Measurements from ENCODE around the gene SEMA5A.
"Not testable (repeated sequence)": the region's sequence is repeated elsewhere in the genome, so short reads cannot be mapped to it uniquely, and the experiment has no call there.

The SEMA5A gene

DNA sequence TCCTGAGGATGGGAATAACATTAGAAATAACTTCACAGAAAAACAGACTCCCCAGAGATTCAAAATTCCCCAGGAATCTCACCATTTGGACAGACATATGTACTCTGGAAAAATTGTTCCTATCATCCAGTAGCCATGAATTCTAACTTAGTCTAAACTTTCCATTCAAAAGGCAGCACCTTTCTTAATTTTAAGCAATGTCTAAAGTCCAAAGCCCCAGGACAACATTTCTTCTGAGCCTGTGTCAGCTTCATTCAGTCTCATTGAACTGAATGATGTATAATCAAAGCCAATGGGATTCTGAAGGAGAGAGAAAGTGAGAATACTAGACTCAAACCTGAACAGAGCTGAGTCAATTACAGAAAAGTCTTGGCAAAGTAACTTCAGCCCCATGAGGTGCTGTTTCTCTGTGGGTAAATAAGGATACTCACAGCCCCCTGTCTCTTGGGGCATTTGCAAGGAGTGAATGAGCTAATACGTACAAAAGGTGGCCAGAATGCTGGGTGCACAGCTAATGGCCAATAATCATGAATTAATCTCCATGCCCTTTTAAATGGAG, 140.6 kb downstream of the SEMA5A start:
- DNase-seq (ENCODE audit: insufficient read length) (no peak), FAIRE-seq (peak; percentile 53)
- no peak for TF ChIP-seq POLR2A (IDR thresholded peaks at IDR 0.05; ENCODE audit: low read depth, low read length)
- no peak for TF ChIP-seq POLR2AphosphoS5 (IDR thresholded peaks at IDR 0.05; ENCODE audit: low read depth, low read length)
- no peak for TF ChIP-seq TAF1 (IDR thresholded peaks at IDR 0.05; ENCODE audit: borderline replicate concordance, low read depth, low read length)

DNA sequence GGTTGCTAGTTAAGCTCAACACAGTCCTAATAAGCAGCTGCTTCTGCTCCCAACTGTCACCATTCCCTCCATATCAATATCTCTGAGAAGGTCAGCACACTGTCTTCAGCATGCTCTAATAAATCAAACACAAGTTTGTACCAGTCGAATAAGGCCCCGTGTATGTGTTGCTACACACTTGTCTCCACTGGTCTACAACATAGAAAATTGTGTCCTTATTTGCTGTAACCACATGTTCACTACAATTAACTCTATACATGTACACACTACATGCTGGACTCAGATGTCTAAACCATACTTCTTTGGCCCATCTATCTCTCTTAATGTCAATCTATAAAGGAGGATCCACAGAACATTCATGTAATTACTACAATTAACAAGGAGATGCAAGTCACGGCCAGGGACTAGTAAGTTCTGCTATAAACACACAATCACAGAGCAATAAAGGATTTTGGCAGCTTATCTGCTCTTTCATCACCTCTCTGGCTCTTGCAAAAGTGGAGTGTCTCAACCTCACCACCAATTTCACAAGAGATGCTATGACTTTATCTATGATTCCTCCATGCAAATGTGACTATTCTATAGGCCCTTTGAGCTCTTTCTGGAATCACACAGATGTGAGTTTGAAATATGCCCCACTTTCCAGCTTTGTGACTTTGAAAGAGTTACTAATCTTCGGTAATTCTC, 143.9 kb downstream of the SEMA5A start:
- no peak for DNase-seq (ENCODE audit: insufficient read length)
- no peak for TF ChIP-seq POLR2A (IDR thresholded peaks at IDR 0.05; ENCODE audit: low read depth, low read length)
- TF ChIP-seq POLR2AphosphoS5 (IDR thresholded peaks at IDR 0.05; ENCODE audit: low read depth, low read length): no peak
- no peak for TF ChIP-seq TAF1 (IDR thresholded peaks at IDR 0.05; ENCODE audit: borderline replicate concordance, low read depth, low read length)
- FAIRE-seq: peak; percentile 30

DNA sequence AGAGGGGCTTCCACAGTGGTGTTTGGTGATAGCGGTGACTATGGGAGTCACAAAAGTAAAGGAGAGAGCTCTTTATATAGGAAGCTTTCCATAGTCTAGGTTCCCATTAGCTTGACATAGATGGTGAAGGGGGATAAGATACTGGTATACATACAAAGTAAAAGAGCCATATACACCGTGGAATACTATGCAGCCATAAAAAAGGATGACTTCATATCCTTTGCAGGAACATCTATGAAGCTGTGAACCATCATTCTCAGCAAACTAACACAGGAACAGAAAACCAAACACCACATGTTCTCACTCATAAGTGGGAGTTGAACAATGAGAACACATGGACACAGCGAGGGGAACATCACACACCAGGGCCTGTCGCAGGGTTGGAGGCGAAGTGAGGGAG, 146.1 kb downstream of the SEMA5A start:
- not testable (repeated sequence) for FAIRE-seq; DNase-seq (ENCODE audit: insufficient read length)

DNA sequence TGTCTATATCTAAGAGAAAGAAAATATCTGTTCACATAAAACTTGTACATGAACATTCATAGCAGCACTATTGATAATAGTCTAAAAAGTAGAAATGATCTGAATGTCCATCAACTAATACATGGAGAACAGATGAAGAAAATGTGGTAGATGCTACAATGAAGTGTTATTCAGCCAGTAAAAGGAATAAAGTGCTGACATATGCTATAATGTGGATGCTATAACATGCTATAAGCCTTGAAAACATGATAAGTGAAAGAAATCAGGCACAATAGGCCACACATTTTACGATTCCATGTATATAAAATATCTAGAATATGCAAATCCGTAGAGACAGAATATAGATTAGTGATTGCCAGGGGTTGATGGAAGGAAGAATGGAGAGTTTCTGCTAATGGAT, 146.8 kb downstream of the SEMA5A start:
- DNase-seq (ENCODE audit: insufficient read length) (no peak), FAIRE-seq (no peak)
- TF ChIP-seq POLR2AphosphoS5 (IDR thresholded peaks at IDR 0.05; ENCODE audit: low read depth, low read length): no peak
- TF ChIP-seq POLR2A (IDR thresholded peaks at IDR 0.05; ENCODE audit: low read depth, low read length): no peak
- TF ChIP-seq TAF1 (IDR thresholded peaks at IDR 0.05; ENCODE audit: borderline replicate concordance, low read depth, low read length): no peak

DNA sequence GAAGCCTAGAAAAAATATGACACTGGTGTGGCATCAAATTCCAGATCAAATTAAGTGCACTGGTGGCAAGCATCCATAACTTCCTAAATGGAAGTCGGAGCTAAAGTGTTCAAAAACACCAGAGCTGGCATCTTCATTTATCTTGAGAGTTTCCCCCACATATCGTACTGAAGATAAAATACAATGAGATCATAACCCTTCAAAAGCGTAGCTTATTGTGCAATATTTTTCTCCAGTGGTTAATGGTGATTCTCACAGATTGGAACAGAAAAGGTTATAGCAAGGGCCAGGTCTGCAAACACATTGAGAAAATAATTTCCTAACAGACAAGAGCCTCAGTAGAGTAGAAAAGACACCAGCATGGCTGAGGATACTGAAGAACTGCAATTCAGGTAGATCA, 147.6 kb downstream of the SEMA5A start:
- DNase-seq (ENCODE audit: insufficient read length): no peak
- FAIRE-seq: no peak
- TF ChIP-seq POLR2A (IDR thresholded peaks at IDR 0.05; ENCODE audit: low read depth, low read length): no peak
- TF ChIP-seq TAF1 (IDR thresholded peaks at IDR 0.05; ENCODE audit: borderline replicate concordance, low read depth, low read length): no peak
- no peak for TF ChIP-seq POLR2AphosphoS5 (IDR thresholded peaks at IDR 0.05; ENCODE audit: low read depth, low read length)

DNA sequence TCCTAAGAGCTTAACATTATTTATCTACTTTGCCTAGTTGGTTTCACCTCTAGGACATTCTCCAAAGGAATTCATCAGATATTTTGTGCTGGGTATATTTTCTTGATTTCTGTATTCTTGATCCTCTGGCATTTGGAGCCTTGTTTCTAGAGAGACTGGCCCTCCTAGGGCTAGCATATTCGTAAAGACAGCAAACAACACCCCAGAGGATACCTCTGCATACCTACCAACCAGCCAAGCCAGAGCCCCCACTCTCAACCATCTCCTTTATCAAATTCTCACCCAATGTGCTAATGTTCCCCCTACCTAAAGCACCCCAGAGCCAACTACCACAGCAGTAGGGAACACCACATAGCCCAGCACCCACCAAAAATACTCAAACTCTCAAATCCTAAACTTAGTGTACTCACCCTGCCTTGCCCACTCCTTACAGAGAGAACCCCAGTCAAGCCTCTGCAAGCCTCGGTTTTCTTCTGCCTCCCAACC, 149.5 kb downstream of the SEMA5A start:
- FAIRE-seq (no peak), DNase-seq (ENCODE audit: insufficient read length) (no peak)
- no peak for TF ChIP-seq POLR2A (IDR thresholded peaks at IDR 0.05; ENCODE audit: low read depth, low read length)
- no peak for TF ChIP-seq POLR2AphosphoS5 (IDR thresholded peaks at IDR 0.05; ENCODE audit: low read depth, low read length)
- TF ChIP-seq TAF1 (IDR thresholded peaks at IDR 0.05; ENCODE audit: borderline replicate concordance, low read depth, low read length): no peak

DNA sequence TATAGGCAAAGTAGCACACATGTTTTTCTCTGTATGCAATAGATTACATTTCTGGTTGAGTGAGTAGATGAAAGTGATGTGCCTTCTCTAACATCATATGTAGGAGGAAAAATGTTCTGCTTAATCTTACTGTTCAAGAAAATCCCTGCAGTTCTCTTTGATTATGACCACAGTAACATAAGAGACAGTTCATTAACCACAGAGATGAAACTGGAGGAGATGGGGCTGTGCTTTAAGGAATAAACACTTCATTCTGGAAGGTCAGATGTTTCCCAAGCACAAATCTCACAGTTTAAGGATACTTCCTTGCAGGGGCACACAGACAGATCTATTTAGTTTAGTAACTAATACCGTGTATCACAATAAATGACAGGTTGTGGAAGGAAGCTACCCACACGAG, 150.2 kb downstream of the SEMA5A start:
- FAIRE-seq (no peak), DNase-seq (ENCODE audit: insufficient read length) (no peak)
- TF ChIP-seq POLR2AphosphoS5 (IDR thresholded peaks at IDR 0.05; ENCODE audit: low read depth, low read length) (no peak), POLR2A (IDR thresholded peaks at IDR 0.05; ENCODE audit: low read depth, low read length) (no peak), TAF1 (IDR thresholded peaks at IDR 0.05; ENCODE audit: borderline replicate concordance, low read depth, low read length) (no peak)

DNA sequence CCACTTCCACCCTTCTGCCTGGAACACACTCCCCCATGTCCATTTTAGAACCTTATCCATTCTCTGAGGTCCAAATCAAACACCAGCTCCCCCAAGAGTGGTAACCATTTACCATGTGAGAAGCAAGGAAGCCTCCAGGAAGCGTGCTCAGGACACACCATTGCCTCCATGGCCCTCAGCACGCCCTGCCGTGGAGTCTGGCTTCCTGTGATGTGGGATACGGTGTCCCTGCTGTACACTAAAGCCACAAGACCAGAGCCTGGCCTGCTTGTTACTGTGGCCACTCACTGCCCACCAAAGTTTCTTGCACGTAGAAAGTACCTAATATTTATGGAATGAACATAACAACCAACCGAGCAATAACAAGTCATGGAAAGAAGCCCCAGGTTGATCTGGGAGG, 151.7 kb downstream of the SEMA5A start:
- TF ChIP-seq POLR2A (IDR thresholded peaks at IDR 0.05; ENCODE audit: low read depth, low read length) (no peak), TAF1 (IDR thresholded peaks at IDR 0.05; ENCODE audit: borderline replicate concordance, low read depth, low read length) (no peak), POLR2AphosphoS5 (IDR thresholded peaks at IDR 0.05; ENCODE audit: low read depth, low read length) (no peak)
- DNase-seq (ENCODE audit: insufficient read length) (no peak), FAIRE-seq (no peak)

DNA sequence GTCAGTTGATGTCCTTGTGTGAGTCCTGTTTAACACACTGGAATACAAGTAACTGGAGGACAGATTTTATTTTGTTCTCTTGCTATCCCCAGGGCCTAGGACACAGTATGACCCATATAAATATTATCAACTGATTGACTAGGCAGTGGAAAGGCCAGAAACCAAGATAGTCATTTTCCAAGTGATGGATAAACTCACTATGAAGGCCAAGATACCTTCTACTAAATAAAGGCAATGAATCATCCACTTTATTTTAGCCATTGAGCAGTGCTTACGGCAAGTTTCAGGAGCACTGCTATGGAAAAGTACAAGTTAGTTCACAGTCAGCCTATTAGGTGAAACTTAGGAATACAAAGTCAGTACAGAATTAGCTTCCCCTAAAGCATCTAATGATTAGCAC, 153.2 kb downstream of the SEMA5A start:
- FAIRE-seq (no peak), DNase-seq (ENCODE audit: insufficient read length) (no peak)
- TF ChIP-seq POLR2AphosphoS5 (IDR thresholded peaks at IDR 0.05; ENCODE audit: low read depth, low read length): no peak
- no peak for TF ChIP-seq TAF1 (IDR thresholded peaks at IDR 0.05; ENCODE audit: borderline replicate concordance, low read depth, low read length)
- TF ChIP-seq POLR2A (IDR thresholded peaks at IDR 0.05; ENCODE audit: low read depth, low read length): no peak

DNA sequence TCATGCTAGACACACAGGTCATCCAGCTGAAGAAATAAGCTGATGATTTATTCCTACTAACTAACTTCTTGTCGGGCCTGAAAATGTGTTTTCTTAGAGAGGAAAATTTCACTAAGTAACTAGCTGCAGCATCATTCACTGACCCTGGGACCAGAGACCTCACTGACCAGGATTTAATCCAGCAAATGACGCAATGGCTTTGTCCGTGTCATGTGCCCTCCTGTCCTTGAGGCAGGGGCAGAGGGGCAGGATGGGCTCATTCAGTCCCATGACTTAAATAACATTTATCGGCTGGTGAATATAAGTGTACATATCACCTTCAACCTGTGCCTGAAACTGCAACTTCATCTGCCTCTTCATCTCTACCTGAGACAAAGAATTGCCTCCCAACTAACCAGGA, 154.8 kb downstream of the SEMA5A start:
- TF ChIP-seq POLR2A (IDR thresholded peaks at IDR 0.05; ENCODE audit: low read depth, low read length): no peak
- no peak for TF ChIP-seq POLR2AphosphoS5 (IDR thresholded peaks at IDR 0.05; ENCODE audit: low read depth, low read length)
- no peak for TF ChIP-seq TAF1 (IDR thresholded peaks at IDR 0.05; ENCODE audit: borderline replicate concordance, low read depth, low read length)
- no peak for FAIRE-seq
- DNase-seq (ENCODE audit: insufficient read length): no peak

DNA sequence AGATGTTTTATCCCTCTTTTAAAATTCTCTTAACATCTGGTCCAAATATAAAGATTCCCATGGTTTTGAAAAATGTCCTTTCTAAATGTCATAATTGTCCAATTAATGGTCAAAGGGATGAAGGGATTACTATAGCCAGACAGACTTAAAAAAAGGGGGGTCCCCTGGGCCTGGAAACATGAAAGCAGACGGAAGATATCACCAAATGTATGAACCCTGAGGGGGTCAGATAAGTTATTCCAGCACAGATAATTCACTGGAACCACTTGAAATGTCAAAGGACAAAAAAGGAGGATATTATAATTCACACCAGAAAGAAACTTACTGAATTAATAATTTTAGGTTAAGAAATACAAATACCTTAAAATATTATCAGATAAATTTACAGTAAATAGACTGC, 155.8 kb downstream of the SEMA5A start:
- FAIRE-seq: no peak
- no peak for DNase-seq (ENCODE audit: insufficient read length)

DNA sequence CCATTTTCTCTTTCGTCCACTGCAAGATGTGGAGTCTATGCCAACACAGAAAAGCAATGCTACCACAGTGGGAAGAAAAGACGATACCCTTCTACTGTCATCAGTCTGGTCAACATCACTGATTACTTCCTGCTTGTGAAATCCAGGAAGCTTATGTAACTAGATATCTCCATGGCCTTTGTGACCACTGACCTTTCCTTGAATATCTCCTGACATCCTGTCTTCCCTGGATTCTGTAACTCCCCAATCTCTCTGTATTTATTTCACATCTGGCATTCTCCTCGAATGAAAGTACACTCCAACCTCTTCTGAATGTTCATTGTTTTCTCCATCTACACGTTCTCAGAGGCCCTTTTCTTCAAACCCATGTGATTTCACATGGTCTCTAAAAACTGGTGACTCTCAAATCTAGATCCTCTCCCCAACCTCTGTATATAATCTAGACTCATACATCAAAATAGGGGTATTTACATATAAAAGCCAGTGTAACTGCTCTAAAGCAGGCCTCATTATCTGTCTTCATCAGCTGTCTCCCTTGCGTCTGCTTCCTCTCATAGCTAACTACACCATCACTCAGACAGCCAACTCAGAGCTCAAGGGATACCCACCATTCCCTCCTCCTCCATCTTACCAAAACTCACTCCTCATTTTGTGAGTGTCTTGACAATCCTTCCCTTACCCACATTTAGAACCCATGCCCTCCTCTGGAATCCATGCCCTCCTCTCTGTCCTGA, 156.8 kb downstream of the SEMA5A start:
- FAIRE-seq (no peak), DNase-seq (ENCODE audit: insufficient read length) (no peak)
- TF ChIP-seq TAF1 (IDR thresholded peaks at IDR 0.05; ENCODE audit: borderline replicate concordance, low read depth, low read length) (no peak), POLR2A (IDR thresholded peaks at IDR 0.05; ENCODE audit: low read depth, low read length) (no peak), POLR2AphosphoS5 (IDR thresholded peaks at IDR 0.05; ENCODE audit: low read depth, low read length) (no peak)

More for the DNA sequence above, 155.8 kb downstream of the SEMA5A start:
- TF ChIP-seq TAF1 (IDR thresholded peaks at IDR 0.05; ENCODE audit: borderline replicate concordance, low read depth, low read length): no peak
- TF ChIP-seq POLR2A (IDR thresholded peaks at IDR 0.05; ENCODE audit: low read depth, low read length): no peak
- no peak for TF ChIP-seq POLR2AphosphoS5 (IDR thresholded peaks at IDR 0.05; ENCODE audit: low read depth, low read length)

All from GM12892 (cell line).